ENCODE data around the gene MAP2K6. TPM values are rescaled to one million over a fixed set of nuclear protein-coding genes. Genes with fewer than 3 reads are reported as not detected.

The MAP2K6 gene
- total RNA-seq, 2 experiments from 2014 or later, result 14.0 to 14.6 TPM

DNA sequence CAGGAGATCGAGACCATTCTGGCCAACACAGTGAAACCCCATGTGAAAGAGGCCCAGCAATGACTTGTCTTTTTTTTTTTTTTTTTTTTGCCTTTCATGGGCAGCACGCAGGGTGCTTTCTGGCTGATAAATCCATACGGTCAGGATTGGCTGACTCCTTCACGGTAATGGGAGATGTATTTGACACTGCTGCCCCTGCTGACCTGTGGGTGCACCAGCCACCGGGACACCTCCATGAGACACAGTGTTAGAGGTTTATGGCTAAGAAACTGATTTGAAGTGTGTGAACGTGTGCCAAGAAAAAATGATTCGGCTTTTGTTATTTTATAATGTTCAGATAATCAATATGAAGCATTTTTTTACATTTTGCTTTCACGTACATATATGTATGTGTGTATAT, 48.4 kb downstream of the MAP2K6 start:
- Mint-ChIP-seq H3K27me3 (no peaks in the 10 kb centered on the region), H3K9me3 (no peaks in the 10 kb centered on the region), H3K27ac (no peak overlapping the region), H3K4me1 (ENCODE audit: low read depth) (peaks cover 42% of the 10 kb centered on the region), H3K4me3 (no peak overlapping the region), H3K36me3 (ENCODE audit: low read depth) (peaks cover 20% of the 10 kb centered on the region)
- no peak for ATAC-seq (ENCODE audit: poor library complexity)
- CTCF ChIA-PET, result no interaction called here
- TF ChIP-seq CTCF (IDR thresholded peaks at IDR 0.05), result no peak
- Histone ChIP-seq H3K4me1 (ENCODE audit: insufficient read depth, low read length) (no peaks in the 10 kb centered on the region), H3K36me3 (ENCODE audit: insufficient read depth, low read length) (no peaks in the 10 kb centered on the region), H3K9me3 (ENCODE audit: control insufficient read depth in 1 of 2, insufficient read depth in 1 of 2, low read length in 2 of 2) (no peaks in the 10 kb centered on the region), H3K4me3 (ENCODE audit: low read length) (no peak overlapping the region), H3K27me3 (ENCODE audit: control insufficient read depth in 1 of 2, insufficient read depth in 2 of 2, low read length in 2 of 2) (no peaks in the 10 kb centered on the region), H3K27ac (ENCODE audit: low read depth in 1 of 2, low read length in 2 of 2) (no peak overlapping the region)
- DNase-seq, result no peak
- POLR2A ChIA-PET, result no interaction called here
- intact Hi-C loops (cut with DNase I, micrococcal nuclease), result no loop called here

- ChIA-PET CTCF (interaction anchor here (0.6 kb wide), 1 partner anchor 34 kb away, joined by 3 read pairs; no protein-coding TSS in a partner anchor), POLR2A (no interaction called here)
- intact Hi-C loops (cut with DNase I, micrococcal nuclease), result no loop called here
- no peak overlapping the region for H3K27ac ChIP-seq (ENCODE audit: low read depth in 1 of 2, low read length in 2 of 2)
- H3K27me3 Mint-ChIP-seq, result no peaks in the 10 kb centered on the region
- peaks cover 39% of the 10 kb centered on the region for H3K36me3 Mint-ChIP-seq (ENCODE audit: low read depth)
- no peak overlapping the region for H3K27ac Mint-ChIP-seq
- no peaks in the 10 kb centered on the region for H3K9me3 ChIP-seq (ENCODE audit: control insufficient read depth in 1 of 2, insufficient read depth in 1 of 2, low read length in 2 of 2)
- H3K4me1 Mint-ChIP-seq (ENCODE audit: low read depth), result peaks cover 31% of the 10 kb centered on the region
- H3K4me3 Mint-ChIP-seq, result no peak overlapping the region
- no peaks in the 10 kb centered on the region for H3K27me3 ChIP-seq (ENCODE audit: control insufficient read depth in 1 of 2, insufficient read depth in 2 of 2, low read length in 2 of 2)
- ATAC-seq (ENCODE audit: poor library complexity) (no peak), DNase-seq (no peak)
- TF ChIP-seq CTCF (IDR thresholded peaks at IDR 0.05), result no peak
- no peak overlapping the region for H3K4me3 ChIP-seq (ENCODE audit: low read length)
- no peaks in the 10 kb centered on the region for H3K36me3 ChIP-seq (ENCODE audit: insufficient read depth, low read length)
- no peaks in the 10 kb centered on the region for H3K4me1 ChIP-seq (ENCODE audit: insufficient read depth, low read length)
- no peaks in the 10 kb centered on the region for H3K9me3 Mint-ChIP-seq
These were observed 52.0 kb downstream of the MAP2K6 start for GRCh38 chr17:69466451-69466850.

- Histone ChIP-seq H3K36me3 (ENCODE audit: insufficient read depth, low read length) (no peaks in the 10 kb centered on the region), H3K27ac (ENCODE audit: low read depth in 1 of 2, low read length in 2 of 2) (no peak overlapping the region), H3K9me3 (ENCODE audit: control insufficient read depth in 1 of 2, insufficient read depth in 1 of 2, low read length in 2 of 2) (no peaks in the 10 kb centered on the region), H3K4me1 (ENCODE audit: insufficient read depth, low read length) (no peaks in the 10 kb centered on the region), H3K4me3 (ENCODE audit: low read length) (no peak overlapping the region), H3K27me3 (ENCODE audit: control insufficient read depth in 1 of 2, insufficient read depth in 2 of 2, low read length in 2 of 2) (no peaks in the 10 kb centered on the region)
- Mint-ChIP-seq H3K36me3 (ENCODE audit: low read depth) (peaks cover 39% of the 10 kb centered on the region), H3K9me3 (no peaks in the 10 kb centered on the region), H3K27ac (no peak overlapping the region), H3K4me3 (no peak overlapping the region), H3K4me1 (ENCODE audit: low read depth) (peaks cover 27% of the 10 kb centered on the region), H3K27me3 (no peaks in the 10 kb centered on the region)
- DNase-seq (no peak), ATAC-seq (ENCODE audit: poor library complexity) (no peak)
- intact Hi-C loops (cut with DNase I, micrococcal nuclease), result no loop called here
- ChIA-PET POLR2A (no interaction called here), CTCF (interaction anchor here (0.6 kb wide), 1 partner anchor 35 kb away, joined by 3 read pairs; no protein-coding TSS in a partner anchor)
- TF ChIP-seq CTCF (IDR thresholded peaks at IDR 0.05), result no peak
These were observed 52.6 kb downstream of the MAP2K6 start for GRCh38 chr17:69466905-69467667.

Measured in CD4-positive, alpha-beta T cell (primary cell).